Psoas muscle (tissue), 8 donors: ENCODE results near the gene CADPS. TPM values are rescaled to one million over a fixed set of nuclear protein-coding genes. Genes with fewer than 3 reads are reported as not detected.
A peak's percentile ranks its signal among the peaks of the same experiment; 100 is the strongest.

Experiments
- ATAC-seq, 4 donors: fragments of 200-7000 bp; cut with Tn5 transposase; one replicate each; pipeline ENCODE4 v1.9.1; 2020; ENCODE audit warnings: moderate library complexity in 3 of 4, mild to moderate bottlenecking in 2 of 4
- DNase-seq, 2 donors: peaks; one replicate each; pipeline ENCODE4 v3.0.0-alpha.2; 2020
- H3K27ac ChIP-seq: fragments of 200-600 bp; one replicate; pipeline ENCODE4 v1.8.0; 2022
- H3K27me3 ChIP-seq, 3 donors: fragments of 200-600 bp in 1 of 3; one replicate each; pipeline versions ENCODE4 v1.6.1 to v1.8.0; 2013 to 2022; ENCODE audit warnings: low read length in 2 of 3, mild to moderate bottlenecking in 2 of 3, moderate library complexity in 1 of 3; ENCODE audit not compliant: insufficient read depth in 3 of 3
- H3K36me3 ChIP-seq, 2 donors: fragments of 200-600 bp in 1 of 2; one replicate each; pipeline versions ENCODE4 v1.6.1 to v1.8.0; 2013 to 2022; ENCODE audit warnings: low read depth in 1 of 2, mild to moderate bottlenecking in 1 of 2, moderate library complexity in 1 of 2; ENCODE audit not compliant: insufficient read depth in 1 of 2
- H3K4me1 ChIP-seq: fragments of 200-600 bp; one replicate; pipeline ENCODE4 v1.8.0; 2022
- H3K4me3 ChIP-seq: fragments of 200-600 bp; one replicate; pipeline ENCODE4 v1.8.0; 2022; ENCODE audit warnings: mild to moderate bottlenecking
- H3K9me3 ChIP-seq: fragments of 200-600 bp; one replicate; pipeline ENCODE4 v1.8.0; 2022
- CTCF ChIP-seq: fragments of 200-600 bp; IDR thresholded peaks from one replicate; pipeline ENCODE4 v1.8.0; 2022; ENCODE audit warnings: antibody characterized with exemption
- WGBS, 3 donors: extraction: QIAGEN DNeasy Blood & Tissue Kit; methylation state at CpG; one replicate each; pipeline versions ENCODE4 v1.1.6 to v1.1.7; 2013; 5-methylcytosine and 5-hydroxymethylcytosine counted together
- intact Hi-C, 2 donors: fragments of 100-400 bp; cut with DNase I; formaldehyde crosslinking; loops; one replicate each; pipeline versions ENCODE4 v1.11.0 to v1.14.2; 2022
- polyA plus RNA-seq, 3 donors: library from polyadenylated mRNA; stranded (reverse); fragments of 200-250 nt; gene quantifications; one replicate each; pipeline ENCODE4 v1.2.3, GENCODE V29; 2013
- total RNA-seq, 4 donors: library from RNA; stranded (reverse); fragmentation: NEBNext Ultra II Directional in 2 of 4; extraction: Animal tissue kit (Norgen Biotek cat#: 25700) in 2 of 4; gene quantifications; one replicate each; pipeline versions ENCODE4 v1.2.1 to v1.2.4, GENCODE V29; 2021 to 2023
- donor health status: healthy with polysubstance abuse.
- donor health status: DM: no; HTN: no; CAD: no; lungs with moderate emphysema.
- donor health status: Bipolar disorder and iron deficiency.
- donor health status: healthy.
- donor health status: DM: yes; HTN: yes; CAD: no.
- donor health status: DM: no; HTN: no; CAD: no.
- donor health status: DM: no; HTN: no; CAD: no.
- donor health status: DM: yes; HTN: yes; CAD: no.

CADPS gene
- total and polyA plus RNA-seq, 7 donors = 0.01 to 0.07 (median 0.04) TPM; not detected in 4

GRCh38 chr3:62607287-62608029 lies 267.8 kb downstream of the CADPS start:
- Histone ChIP-seq H3K4me3 (no peak overlapping the region), H3K27me3 (no peaks in the 10 kb centered on the region), H3K9me3 (no peaks in the 10 kb centered on the region), H3K27ac (no peak overlapping the region), H3K4me1 (no peaks in the 10 kb centered on the region), H3K36me3 (no peaks in the 10 kb centered on the region)
- no peak for ATAC-seq
- no peak for TF ChIP-seq CTCF
- no peak for DNase-seq
- intact Hi-C loops = no loop called here
- WGBS, 3 donors = 64 to 74% (median 66%) methylated on average over 10 of the region's 10 CpGs

GRCh38 chr3:62605413-62606068 lies 269.7 kb downstream of the CADPS start:
- H3K9me3 ChIP-seq = no peaks in the 10 kb centered on the region
- WGBS, 3 donors = 44 to 53% (median 47%) methylated on average over 3 of the region's 3 CpGs
- TF ChIP-seq CTCF = no peak
- intact Hi-C loops = no loop called here
- H3K36me3 ChIP-seq = no peaks in the 10 kb centered on the region
- no peak for DNase-seq
- H3K27me3 ChIP-seq = no peaks in the 10 kb centered on the region
- H3K27ac ChIP-seq = no peak overlapping the region
- no peak for ATAC-seq
- H3K4me3 ChIP-seq = no peak overlapping the region
- H3K4me1 ChIP-seq = no peaks in the 10 kb centered on the region

- H3K9me3 ChIP-seq = no peaks in the 10 kb centered on the region
- no peaks in the 10 kb centered on the region for H3K4me1 ChIP-seq
- H3K27me3 ChIP-seq = no peaks in the 10 kb centered on the region
- H3K27ac ChIP-seq = no peak overlapping the region
- H3K4me3 ChIP-seq = no peak overlapping the region
- no peaks in the 10 kb centered on the region for H3K36me3 ChIP-seq
- TF ChIP-seq CTCF = no peak
- ATAC-seq = no peak
- 74 to 85% (median 74%) methylated on average over 1 of the region's 1 CpG for WGBS, 3 donors
- intact Hi-C loops = no loop called here
- DNase-seq = no peak
These were observed 270.4 kb downstream of the CADPS start for GRCh38 chr3:62604751-62605351.

GRCh38 chr3:62604298-62604697 lies 270.9 kb downstream of the CADPS start:
- Histone ChIP-seq H3K36me3 (no peaks in the 10 kb centered on the region), H3K9me3 (no peaks in the 10 kb centered on the region), H3K27ac (no peak overlapping the region), H3K4me1 (no peaks in the 10 kb centered on the region), H3K4me3 (no peak overlapping the region), H3K27me3 (no peaks in the 10 kb centered on the region)
- no peak for TF ChIP-seq CTCF
- ATAC-seq = peak in 3 of 4 donors; percentile 24 to 45 (median 27)
- WGBS, 3 donors = 39 to 48% (median 41%) methylated on average over 2 of the region's 2 CpGs
- DNase-seq = no peak
- intact Hi-C loops = no loop called here
